ENCODE data around the gene YARS1.
A peak's percentile ranks its signal among the peaks of the same experiment; 100 is the strongest.

Gene YARS1

DNA sequence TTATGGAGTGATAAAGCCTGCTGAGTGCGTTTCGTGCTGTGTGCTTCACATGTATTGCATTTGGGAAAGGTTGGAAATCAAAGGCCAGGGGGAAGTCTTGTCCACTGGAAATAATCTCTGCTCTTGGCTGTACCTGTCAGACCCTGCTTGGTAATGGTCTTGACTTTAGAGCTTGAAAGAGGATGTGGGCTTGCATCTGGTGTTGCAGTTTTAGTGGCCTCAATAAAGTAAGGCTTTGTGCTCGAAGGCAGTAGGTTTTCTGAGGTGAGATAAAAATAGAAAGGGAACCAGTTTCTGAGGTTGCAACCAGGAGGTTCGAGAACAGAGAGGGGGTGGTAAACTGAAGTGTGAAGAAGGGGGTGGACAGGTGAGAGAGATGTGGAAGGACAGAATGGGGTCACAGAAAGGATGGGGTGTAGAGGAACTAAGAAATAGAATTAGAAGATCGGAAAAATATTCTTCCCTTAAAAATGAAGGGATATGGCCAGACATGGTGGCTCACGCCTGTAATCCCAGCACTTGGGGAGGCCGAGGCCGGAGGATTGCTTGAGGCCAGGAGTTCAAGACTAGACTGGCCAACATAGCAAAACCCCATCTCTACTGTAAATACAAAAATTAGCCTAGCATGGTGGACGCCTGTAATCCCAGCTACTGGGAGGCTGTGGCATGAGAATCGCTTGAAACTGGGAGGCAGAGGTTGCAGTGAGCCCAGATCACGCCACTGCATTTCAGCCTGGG is 1.8 kb upstream of the YARS1 start:
- H3K9me2 ChIP-seq (replicated peaks; ENCODE audit: control insufficient read depth, low read length): no peaks in the 10 kb centered on the region
- H3F3A ChIP-seq (ENCODE audit: control insufficient read depth, insufficient read depth): peaks cover 19% of the 10 kb centered on the region
- H3K4me1 ChIP-seq (ENCODE audit: control insufficient read depth, low read length): peaks cover 64% of the 10 kb centered on the region
- H3K27ac ChIP-seq (ENCODE audit: low read depth, low read length): peak overlapping the region; percentile 87
- H3K36me3 ChIP-seq (ENCODE audit: control insufficient read depth, low read length): peaks cover 65% of the 10 kb centered on the region
- TF ChIP-seq, protein P1, sequence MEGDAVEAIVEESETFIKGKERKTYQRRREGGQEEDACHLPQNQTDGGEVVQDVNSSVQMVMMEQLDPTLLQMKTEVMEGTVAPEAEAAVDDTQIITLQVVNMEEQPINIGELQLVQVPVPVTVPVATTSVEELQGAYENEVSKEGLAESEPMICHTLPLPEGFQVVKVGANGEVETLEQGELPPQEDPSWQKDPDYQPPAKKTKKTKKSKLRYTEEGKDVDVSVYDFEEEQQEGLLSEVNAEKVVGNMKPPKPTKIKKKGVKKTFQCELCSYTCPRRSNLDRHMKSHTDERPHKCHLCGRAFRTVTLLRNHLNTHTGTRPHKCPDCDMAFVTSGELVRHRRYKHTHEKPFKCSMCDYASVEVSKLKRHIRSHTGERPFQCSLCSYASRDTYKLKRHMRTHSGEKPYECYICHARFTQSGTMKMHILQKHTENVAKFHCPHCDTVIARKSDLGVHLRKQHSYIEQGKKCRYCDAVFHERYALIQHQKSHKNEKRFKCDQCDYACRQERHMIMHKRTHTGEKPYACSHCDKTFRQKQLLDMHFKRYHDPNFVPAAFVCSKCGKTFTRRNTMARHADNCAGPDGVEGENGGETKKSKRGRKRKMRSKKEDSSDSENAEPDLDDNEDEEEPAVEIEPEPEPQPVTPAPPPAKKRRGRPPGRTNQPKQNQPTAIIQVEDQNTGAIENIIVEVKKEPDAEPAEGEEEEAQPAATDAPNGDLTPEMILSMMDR (IDR thresholded peaks at IDR 0.05; ENCODE audit: low read depth, low read length, poor library complexity, severe bottlenecking): no peak
- no peak for TF ChIP-seq EZH2phosphoT487 (IDR thresholded peaks at IDR 0.05; ENCODE audit: borderline replicate concordance, low read length)
- no peaks in the 10 kb centered on the region for H3K9me3 ChIP-seq (ENCODE audit: control insufficient read depth, insufficient read depth, low read length)
- H3K4me2 ChIP-seq (ENCODE audit: low read length): peak overlapping the region; percentile 86
- peaks cover 95% of the 10 kb centered on the region for H3K79me2 ChIP-seq (ENCODE audit: control insufficient read depth, low read length)
- H4K20me1 ChIP-seq (ENCODE audit: control insufficient read depth, insufficient read depth, low read depth, low read length): peaks cover 14% of the 10 kb centered on the region; the same call in 1 of the 2 replicates
- H3K27me3 ChIP-seq (ENCODE audit: control insufficient read depth, low read length): no peaks in the 10 kb centered on the region
- peak overlapping the region; percentile 94 for H3K4me3 ChIP-seq (ENCODE audit: low read length)

DNA sequence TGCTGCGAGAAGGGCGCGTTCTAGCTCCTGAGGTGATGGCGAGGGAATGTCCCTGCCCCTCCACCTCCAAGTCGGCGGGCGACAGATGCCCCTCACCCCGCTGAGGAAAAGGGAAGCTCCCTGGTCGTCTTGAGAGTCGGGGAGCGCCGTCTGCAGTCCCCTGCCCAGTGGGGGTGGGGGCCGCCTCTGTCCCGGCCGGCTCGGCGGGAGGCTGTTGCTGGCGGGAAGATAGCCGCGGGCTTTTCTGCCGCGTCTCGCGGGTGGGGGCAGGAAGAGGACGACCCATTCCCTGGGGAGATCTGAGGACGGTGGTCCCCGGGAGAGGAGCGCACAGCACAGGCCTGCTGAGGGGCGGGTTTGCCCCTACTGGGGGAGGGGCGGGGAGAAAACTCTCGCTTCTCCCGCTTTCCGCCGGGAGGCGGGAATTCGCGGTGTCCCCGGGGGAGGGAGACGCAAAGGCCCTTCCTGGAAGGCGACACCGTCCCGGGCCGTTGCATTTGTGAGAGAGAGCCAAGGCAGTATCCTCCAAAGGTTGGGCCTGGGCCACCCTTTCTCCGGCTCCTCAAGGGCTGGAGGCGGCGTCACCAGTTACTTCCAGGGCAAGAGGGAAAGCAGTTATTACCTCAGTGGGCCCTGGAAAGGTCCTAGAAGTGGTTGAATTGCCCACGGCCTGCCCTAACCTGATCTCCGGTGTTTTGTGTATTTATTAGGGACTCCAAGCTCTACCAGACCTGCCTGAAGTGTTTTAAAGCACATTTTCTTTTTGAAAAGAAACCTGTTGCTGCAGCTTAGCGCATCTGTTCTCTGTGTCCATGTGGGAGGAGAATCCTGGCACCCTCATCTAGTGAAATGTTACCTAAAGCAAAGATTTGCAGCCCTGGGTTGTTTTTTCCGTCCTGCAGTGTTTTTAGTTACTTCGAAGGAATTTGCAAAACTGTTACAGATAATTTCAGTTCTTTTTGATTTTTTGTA is 943 bp upstream of the YARS1 start:
- H3K4me2 ChIP-seq (ENCODE audit: low read length): peak overlapping the region; percentile 86
- peaks cover 70% of the 10 kb centered on the region for H3K36me3 ChIP-seq (ENCODE audit: control insufficient read depth, low read length)
- H3K79me2 ChIP-seq (ENCODE audit: control insufficient read depth, low read length): peaks cover 96% of the 10 kb centered on the region
- H3K27ac ChIP-seq (ENCODE audit: low read depth, low read length): peak overlapping the region; percentile 87
- H3K9me3 ChIP-seq (ENCODE audit: control insufficient read depth, insufficient read depth, low read length): no peaks in the 10 kb centered on the region
- H3K9me2 ChIP-seq (replicated peaks; ENCODE audit: control insufficient read depth, low read length): no peaks in the 10 kb centered on the region
- H3K4me3 ChIP-seq (ENCODE audit: low read length): peak overlapping the region; percentile 94
- H3K27me3 ChIP-seq (ENCODE audit: control insufficient read depth, low read length): no peaks in the 10 kb centered on the region
- peaks cover 19% of the 10 kb centered on the region for H3F3A ChIP-seq (ENCODE audit: control insufficient read depth, insufficient read depth)
- peaks cover 8% of the 10 kb centered on the region; the same call in 1 of the 2 replicates for H4K20me1 ChIP-seq (ENCODE audit: control insufficient read depth, insufficient read depth, low read depth, low read length)
- TF ChIP-seq EZH2phosphoT487 (IDR thresholded peaks at IDR 0.05; ENCODE audit: borderline replicate concordance, low read length): no peak
- TF ChIP-seq, protein P1 (IDR thresholded peaks at IDR 0.05; ENCODE audit: low read depth, low read length, poor library complexity, severe bottlenecking): no peak
- peaks cover 64% of the 10 kb centered on the region for H3K4me1 ChIP-seq (ENCODE audit: control insufficient read depth, low read length)

DNA sequence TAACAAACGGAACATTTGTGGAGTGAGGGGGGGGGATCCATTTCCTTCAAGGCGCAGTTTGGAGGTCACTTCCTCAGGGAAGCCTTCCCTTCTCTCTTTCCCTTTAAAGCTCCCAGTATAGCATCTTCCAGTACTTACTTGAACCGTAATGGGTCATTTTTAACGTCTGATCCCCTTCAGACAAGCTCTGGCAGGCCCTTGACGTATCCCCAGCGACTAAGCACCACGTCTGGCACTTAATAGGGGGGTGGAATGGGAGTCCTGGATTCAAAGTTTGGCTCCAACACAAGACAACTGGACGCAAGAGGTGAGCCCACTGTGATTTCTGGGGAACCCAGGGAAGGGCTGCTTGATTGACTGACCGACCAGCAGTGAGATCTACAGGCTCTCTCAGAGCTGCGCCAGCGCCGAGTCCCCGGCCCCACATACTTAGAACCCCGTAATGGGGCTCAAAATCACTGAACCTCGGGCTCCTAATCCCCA is 441 bp downstream of the YARS1 start:
- Histone ChIP-seq H3K4me2 (ENCODE audit: low read length) (peak overlapping the region; percentile 64), H3K9me3 (ENCODE audit: control insufficient read depth, insufficient read depth, low read length) (no peaks in the 10 kb centered on the region), H3K36me3 (ENCODE audit: control insufficient read depth, low read length) (peaks cover 73% of the 10 kb centered on the region), H3K27me3 (ENCODE audit: control insufficient read depth, low read length) (no peaks in the 10 kb centered on the region), H3K79me2 (ENCODE audit: control insufficient read depth, low read length) (peaks cover 97% of the 10 kb centered on the region), H3K4me1 (ENCODE audit: control insufficient read depth, low read length) (peaks cover 50% of the 10 kb centered on the region), H3K9me2 (replicated peaks; ENCODE audit: control insufficient read depth, low read length) (no peaks in the 10 kb centered on the region), H4K20me1 (ENCODE audit: control insufficient read depth, insufficient read depth, low read depth, low read length) (peaks cover 11% of the 10 kb centered on the region; the same call in 1 of the 2 replicates), H3K27ac (ENCODE audit: low read depth, low read length) (peak overlapping the region; percentile 75), H3K4me3 (ENCODE audit: low read length) (peak overlapping the region; percentile 94), H3F3A (ENCODE audit: control insufficient read depth, insufficient read depth) (peaks cover 14% of the 10 kb centered on the region)
- TF ChIP-seq EZH2phosphoT487 (IDR thresholded peaks at IDR 0.05; ENCODE audit: borderline replicate concordance, low read length): no peak
- TF ChIP-seq, protein P1 (IDR thresholded peaks at IDR 0.05; ENCODE audit: low read depth, low read length, poor library complexity, severe bottlenecking): no peak
